Esophagus mucosa (tissue), 1 donor: ENCODE measurements around the gene CYP2A7. TPM values are rescaled to one million over a fixed set of nuclear protein-coding genes. Genes with fewer than 3 reads are reported as not detected.
"Not testable (repeated sequence)": the region's sequence is repeated elsewhere in the genome, so short reads cannot be mapped to it uniquely, and the experiment has no call there.

ENCODE experiments used
- ATAC-seq: fragments of 200-7000 bp; cut with Tn5 transposase; one replicate; pipeline ENCODE4 v1.9.1; 2020
- total RNA-seq: library from RNA; stranded (reverse); gene quantifications from one replicate; pipeline ENCODE4 v1.2.4, GENCODE V29; 2023
- donor health status: DM: yes; HTN: yes; CAD: no.

The CYP2A7 gene
- not detected for total RNA-seq

GRCh38 chr19:40882062-40882461 lies at the start of gene CYP2A7:
Gene CYP2A7, minus strand, starts transcription at chr19:40882231. Its CDS starts 21 bp downstream, at chr19:40882210.
- not testable (repeated sequence) for ATAC-seq

GRCh38 chr19:40930799-40931198 lies 48.8 kb upstream of the CYP2A7 start:
- not testable (repeated sequence) for ATAC-seq

- ATAC-seq, result not testable (repeated sequence)
Measured at GRCh38 chr19:40929942-40930341, 47.9 kb upstream of the CYP2A7 start.

GRCh38 chr19:40928850-40929249 lies 46.8 kb upstream of the CYP2A7 start:
- ATAC-seq, result no peak

GRCh38 chr19:40927567-40927966 lies 45.5 kb upstream of the CYP2A7 start:
- no peak for ATAC-seq

GRCh38 chr19:40926276-40926675 lies 44.2 kb upstream of the CYP2A7 start:
- not testable (repeated sequence) for ATAC-seq

- no peak for ATAC-seq
Measured at GRCh38 chr19:40923934-40924391, 41.9 kb upstream of the CYP2A7 start.

- not testable (repeated sequence) for ATAC-seq
Measured at GRCh38 chr19:40922237-40923160, 40.5 kb upstream of the CYP2A7 start.

- peak; percentile 69 for ATAC-seq
Measured at GRCh38 chr19:40921005-40921897, 39.2 kb upstream of the CYP2A7 start.

- ATAC-seq, result no peak
Measured at GRCh38 chr19:40920300-40921004, 38.4 kb upstream of the CYP2A7 start.

- not testable (repeated sequence) for ATAC-seq
Measured at GRCh38 chr19:40919530-40920299, 37.7 kb upstream of the CYP2A7 start.

GRCh38 chr19:40918303-40918702 lies 36.3 kb upstream of the CYP2A7 start:
- ATAC-seq, result not testable (repeated sequence)

GRCh38 chr19:40908976-40909375 lies 26.9 kb upstream of the CYP2A7 start:
- ATAC-seq, result no peak

- ATAC-seq, result no peak
Measured at GRCh38 chr19:40907968-40908735, 26.1 kb upstream of the CYP2A7 start.

GRCh38 chr19:40906512-40906911 lies 24.5 kb upstream of the CYP2A7 start:
- ATAC-seq, result no peak

- ATAC-seq, result peak; percentile 44
Measured at GRCh38 chr19:40904673-40905156, 22.7 kb upstream of the CYP2A7 start.

- not testable (repeated sequence) for ATAC-seq
Measured at GRCh38 chr19:40901975-40902750, 20.1 kb upstream of the CYP2A7 start.

GRCh38 chr19:40900521-40900920 lies 18.5 kb upstream of the CYP2A7 start:
- ATAC-seq, result not testable (repeated sequence)

GRCh38 chr19:40899964-40900363 lies 17.9 kb upstream of the CYP2A7 start:
- ATAC-seq, result peak; percentile 37
